MM.1S (cell line): ENCODE results near the gene SPINDOC.

Experiments
- CTCF ChIP-seq: fragments of 300-600 bp; sonication (generic); IDR thresholded peaks from 2 replicates; pipeline ENCODE4 v1.5.1; 2016; ENCODE audit warnings: antibody characterized with exemption, low read length, mixed read lengths
- EZH2 ChIP-seq: fragments of 300-600 bp; sonication (generic); optimal IDR thresholded peaks from 2 replicates; pipeline ENCODE3; 2017; ENCODE audit warnings: low read depth, mild to moderate bottlenecking, antibody characterized with exemption, low read length, mixed read lengths
- EZH2phosphoT487 ChIP-seq: fragments of 300-600 bp; sonication (generic); IDR thresholded peaks from 2 replicates; pipeline ENCODE4 v1.6.1; 2018; ENCODE audit warnings: antibody characterized with exemption, low read length

- TF ChIP-seq EZH2 (no peak), CTCF (no peak), EZH2phosphoT487 (no peak)
These were observed 38.1 kb downstream of the SPINDOC start for GRCh38 chr11:63851364-63851763.
